Spleen (tissue), 11 donors: ENCODE data around the gene AQP3. TPM values are rescaled to one million over a fixed set of nuclear protein-coding genes. Genes with fewer than 3 reads are reported as not detected.
A peak's percentile ranks its signal among the peaks of the same experiment; 100 is the strongest.

Experiments used
- DNase-seq: peaks from one replicate; pipeline ENCODE4 v3.0.0-alpha.2; 2020
- H3K27ac ChIP-seq, 8 donors: fragments of 200-600 bp; sonication (generic) in 7 of 8; 1 replicate in 4 of 8; 2 replicates in 4 of 8; pipeline versions ENCODE4 v1.5.0 to v1.8.0; 2016 to 2021; ENCODE audit warnings: inconsistent platforms in 4 of 8, mild to moderate bottlenecking in 4 of 8, moderate library complexity in 1 of 8
- H3K27me3 ChIP-seq, 7 donors: fragments of 200-600 bp; sonication (generic) in 6 of 7; replicated peaks in 1 of 7; 1 replicate in 4 of 7; 2 replicates in 3 of 7; pipeline versions ENCODE4 v1.5.0 to v1.8.0; 2016 to 2021; ENCODE audit warnings: inconsistent platforms in 3 of 7, mild to moderate bottlenecking in 1 of 7
- H3K36me3 ChIP-seq, 6 donors: fragments of 200-600 bp; sonication (generic) in 5 of 6; 1 replicate in 4 of 6; 2 replicates in 2 of 6; pipeline versions ENCODE4 v1.5.0 to v1.8.0; 2016 to 2021; ENCODE audit warnings: inconsistent platforms in 2 of 6
- H3K4me1 ChIP-seq, 6 donors: fragments of 200-600 bp; sonication (generic) in 5 of 6; 1 replicate in 3 of 6; 2 replicates in 3 of 6; pipeline versions ENCODE4 v1.5.0 to v1.8.0; 2016 to 2021; ENCODE audit warnings: inconsistent platforms in 3 of 6
- H3K4me3 ChIP-seq, 8 donors: fragments of 200-600 bp; sonication (generic) in 7 of 8; 1 replicate in 4 of 8; 2 replicates in 4 of 8; pipeline versions ENCODE4 v1.5.0 to v1.8.0; 2016 to 2021; ENCODE audit warnings: inconsistent platforms in 4 of 8, mild to moderate bottlenecking in 4 of 8, moderate library complexity in 2 of 8
- H3K9me3 ChIP-seq, 8 donors: fragments of 200-600 bp; sonication (generic) in 7 of 8; 1 replicate in 4 of 8; 2 replicates in 4 of 8; pipeline versions ENCODE4 v1.5.0 to v1.8.0; 2016 to 2021; ENCODE audit warnings: inconsistent platforms in 4 of 8
- POLR2A ChIP-seq, 3 donors: fragments of 450-650 bp; IDR thresholded peaks; one replicate each; pipeline ENCODE4 v1.5.1; 2017; ENCODE audit warnings: antibody characterized with exemption in 3 of 3, mild to moderate bottlenecking in 1 of 3
- POLR2AphosphoS5 ChIP-seq, 3 donors: sonication (generic); formaldehyde crosslinking; IDR thresholded peaks; one replicate each; pipeline ENCODE4 v1.5.1; 2017; ENCODE audit warnings: antibody characterized with exemption in 3 of 3
- WGBS, 5 donors: extraction: QIAGEN DNeasy Blood & Tissue Kit in 3 of 5; methylation state at CpG; one replicate each; pipeline versions ENCODE4 v1.1.5 to v1.1.7; 2013 to 2018; 5-methylcytosine and 5-hydroxymethylcytosine counted together
- intact Hi-C: fragments of 100-400 bp; cut with DNase I; formaldehyde crosslinking; loops from one replicate; pipeline ENCODE4 v1.15.0; 2023; ENCODE audit warnings: low total_unique reads
- polyA plus RNA-seq, 3 donors: library from polyadenylated mRNA; stranded (reverse); fragments of 200-250 nt; gene quantifications; one replicate each; pipeline ENCODE4 v1.2.1, GENCODE V29; 2013
- total RNA-seq, 7 donors: library from RNA; depleted of rRNA in 3 of 7; stranded (reverse); fragments of >200 nt in 3 of 7; fragmentation: NEBNext Ultra II Directional in 4 of 7; extraction: Animal tissue kit (Norgen Biotek cat#: 25700) in 4 of 7; gene quantifications; one replicate each; pipeline versions ENCODE4 v1.1.0 to v1.2.1, GENCODE V29; 2016 to 2021
- TF ChIP-seq, protein P1 (sequence below), 11 experiments: fragments of 200-600 bp in 7 of 11; fragments of 450-650 bp in 4 of 11; sonication (generic) in 4 of 11; IDR thresholded peaks in 8 of 11; conservative IDR thresholded peaks in 3 of 11; 1 replicate in 7 of 11; 2 replicates in 4 of 11; pipeline versions ENCODE4 v1.4.0 to v1.8.0; 2016 to 2021; ENCODE audit warnings: antibody characterized with exemption in 11 of 11, inconsistent platforms in 4 of 11, mild to moderate bottlenecking in 1 of 11
- donor health status: healthy with polysubstance abuse.
- donor health status: DM: no; HTN: no; CAD: no; lungs with moderate emphysema.
- donor health status: DM: no; HTN: no; CAD: no.
- donor health status: Bipolar disorder and iron deficiency.
- donor health status: healthy.
- donor health status: DM: no; HTN: no; CAD: no.
- donor health status: DM: yes; HTN: yes; CAD: no.

The AQP3 gene
- total and polyA plus RNA-seq, 10 donors: 5.0 to 251 (median 90.7) TPM

DNA sequence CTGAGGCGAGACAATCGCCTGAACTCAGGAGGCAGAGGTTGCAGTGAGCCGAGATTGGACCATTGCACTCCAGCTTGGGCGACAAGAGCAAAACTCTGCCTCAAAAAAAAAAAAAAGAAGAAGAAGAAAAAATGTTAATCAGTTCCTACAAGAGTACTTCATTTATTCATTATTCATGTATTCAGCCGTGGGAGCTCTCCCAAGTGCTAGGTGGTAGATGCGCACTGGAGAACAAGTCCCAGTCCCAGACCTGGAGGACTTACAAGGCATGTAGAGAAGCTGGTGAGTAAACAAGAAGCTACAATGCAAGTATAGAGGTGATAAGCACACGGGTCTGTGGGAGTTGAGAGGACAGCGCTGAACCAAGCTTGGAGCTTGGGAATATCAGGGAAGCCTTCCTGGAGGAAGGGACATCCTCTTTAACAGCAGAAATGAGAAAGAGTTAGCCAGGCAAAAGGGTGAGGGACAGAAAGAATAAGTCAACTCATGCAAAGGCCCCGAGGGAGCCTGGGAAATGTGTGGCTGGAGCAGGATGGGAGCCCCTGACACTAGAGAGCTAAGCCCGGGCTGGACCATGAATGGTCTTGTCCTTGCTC, 27.6 kb downstream of the AQP3 start:
- whole genome bisulfite sequencing, 5 donors: 71 to 89% (median 80%) methylated on average over 10 of the region's 10 CpGs
- H3K9me3 ChIP-seq: no peaks in the 10 kb centered on the region
- no peak for DNase-seq
- H3K36me3 ChIP-seq: no peaks in the 10 kb centered on the region
- peaks cover 0 to 25% (median 16%) of the 10 kb centered on the region in 6 donors for H3K4me1 ChIP-seq
- TF ChIP-seq, protein P1, sequence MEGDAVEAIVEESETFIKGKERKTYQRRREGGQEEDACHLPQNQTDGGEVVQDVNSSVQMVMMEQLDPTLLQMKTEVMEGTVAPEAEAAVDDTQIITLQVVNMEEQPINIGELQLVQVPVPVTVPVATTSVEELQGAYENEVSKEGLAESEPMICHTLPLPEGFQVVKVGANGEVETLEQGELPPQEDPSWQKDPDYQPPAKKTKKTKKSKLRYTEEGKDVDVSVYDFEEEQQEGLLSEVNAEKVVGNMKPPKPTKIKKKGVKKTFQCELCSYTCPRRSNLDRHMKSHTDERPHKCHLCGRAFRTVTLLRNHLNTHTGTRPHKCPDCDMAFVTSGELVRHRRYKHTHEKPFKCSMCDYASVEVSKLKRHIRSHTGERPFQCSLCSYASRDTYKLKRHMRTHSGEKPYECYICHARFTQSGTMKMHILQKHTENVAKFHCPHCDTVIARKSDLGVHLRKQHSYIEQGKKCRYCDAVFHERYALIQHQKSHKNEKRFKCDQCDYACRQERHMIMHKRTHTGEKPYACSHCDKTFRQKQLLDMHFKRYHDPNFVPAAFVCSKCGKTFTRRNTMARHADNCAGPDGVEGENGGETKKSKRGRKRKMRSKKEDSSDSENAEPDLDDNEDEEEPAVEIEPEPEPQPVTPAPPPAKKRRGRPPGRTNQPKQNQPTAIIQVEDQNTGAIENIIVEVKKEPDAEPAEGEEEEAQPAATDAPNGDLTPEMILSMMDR (IDR thresholded peaks at IDR 0.05 in 8 of 11, conservative IDR thresholded peaks at IDR 0.05 in 3 of 11): no peak
- TF ChIP-seq POLR2AphosphoS5 (IDR thresholded peaks at IDR 0.05) (no peak), POLR2A (IDR thresholded peaks at IDR 0.05) (no peak)
- no peak overlapping the region for H3K27ac ChIP-seq
- intact Hi-C loops: no loop called here
- H3K4me3 ChIP-seq: no peak overlapping the region
- H3K27me3 ChIP-seq: no peaks in the 10 kb centered on the region

DNA sequence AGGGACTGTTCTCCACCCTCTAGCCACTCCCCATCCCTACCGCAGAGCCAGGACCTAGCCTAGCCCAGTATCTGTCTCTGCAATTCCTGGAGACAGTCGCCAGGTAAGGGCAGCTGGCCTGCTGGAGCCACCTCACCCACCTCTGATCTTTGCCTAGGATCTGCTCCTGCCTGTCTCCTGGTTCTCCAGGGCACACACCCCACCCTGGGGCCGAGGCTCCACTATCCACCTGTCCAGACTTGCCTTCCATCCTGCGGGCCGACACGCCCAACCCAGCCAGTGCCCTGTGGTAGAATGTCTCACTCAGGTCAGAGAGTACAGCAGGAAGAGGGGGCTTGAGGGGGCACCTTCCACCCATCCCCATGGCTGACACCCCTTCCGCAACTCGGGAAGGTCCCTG, 29.3 kb downstream of the AQP3 start:
- 80 to 99% (median 92%) methylated on average over 7 to 8 of the region's 8 CpGs for WGBS, 5 donors
- intact Hi-C loops: no loop called here
- DNase-seq: no peak

DNA sequence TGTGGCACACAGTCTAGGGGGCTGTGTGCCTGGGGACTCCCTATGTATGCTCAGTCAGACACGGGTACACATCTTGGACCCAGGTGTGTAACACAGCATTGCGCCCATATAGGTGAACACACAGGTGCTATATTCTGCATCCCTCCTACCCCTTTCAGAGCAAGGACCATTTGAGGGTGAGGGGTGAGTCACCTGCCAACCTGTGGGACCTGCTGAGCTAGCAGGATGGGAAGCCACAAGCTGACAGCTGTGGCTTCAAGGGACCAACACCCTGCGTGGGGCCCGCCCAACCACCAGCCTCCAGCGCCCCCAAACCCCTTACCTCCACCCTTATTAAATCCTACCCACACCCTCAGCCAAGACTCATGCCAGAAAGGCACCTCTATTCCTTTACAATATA, 30.4 kb downstream of the AQP3 start:
- no peaks in the 10 kb centered on the region for H3K9me3 ChIP-seq
- no peaks in the 10 kb centered on the region for H3K27me3 ChIP-seq
- intact Hi-C loops: no loop called here
- 51 to 85% (median 63%) methylated on average over 4 to 5 of the region's 5 CpGs for WGBS, 5 donors
- no peaks in the 10 kb centered on the region for H3K36me3 ChIP-seq
- no peak overlapping the region for H3K4me3 ChIP-seq
- H3K27ac ChIP-seq: peak overlapping the region in 1 of 8 donors; percentile 23
- H3K4me1 ChIP-seq: peaks cover 0 to 33% (median 19%) of the 10 kb centered on the region in 6 donors
- DNase-seq: no peak
- no peak for TF ChIP-seq POLR2AphosphoS5 (IDR thresholded peaks at IDR 0.05)
- TF ChIP-seq, protein P1 (IDR thresholded peaks at IDR 0.05 in 8 of 11, conservative IDR thresholded peaks at IDR 0.05 in 3 of 11): no peak
- TF ChIP-seq POLR2A (IDR thresholded peaks at IDR 0.05): no peak

More for the DNA sequence above, 29.3 kb downstream of the AQP3 start:
- no peaks in the 10 kb centered on the region for H3K27me3 ChIP-seq
- TF ChIP-seq POLR2A (IDR thresholded peaks at IDR 0.05) (no peak), POLR2AphosphoS5 (IDR thresholded peaks at IDR 0.05) (no peak)
- TF ChIP-seq, protein P1 (IDR thresholded peaks at IDR 0.05 in 8 of 11, conservative IDR thresholded peaks at IDR 0.05 in 3 of 11): no peak
- no peak overlapping the region for H3K4me3 ChIP-seq
- H3K36me3 ChIP-seq: no peaks in the 10 kb centered on the region
- H3K27ac ChIP-seq: no peak overlapping the region
- H3K9me3 ChIP-seq: no peaks in the 10 kb centered on the region
- peaks cover 0 to 33% (median 19%) of the 10 kb centered on the region in 6 donors for H3K4me1 ChIP-seq

DNA sequence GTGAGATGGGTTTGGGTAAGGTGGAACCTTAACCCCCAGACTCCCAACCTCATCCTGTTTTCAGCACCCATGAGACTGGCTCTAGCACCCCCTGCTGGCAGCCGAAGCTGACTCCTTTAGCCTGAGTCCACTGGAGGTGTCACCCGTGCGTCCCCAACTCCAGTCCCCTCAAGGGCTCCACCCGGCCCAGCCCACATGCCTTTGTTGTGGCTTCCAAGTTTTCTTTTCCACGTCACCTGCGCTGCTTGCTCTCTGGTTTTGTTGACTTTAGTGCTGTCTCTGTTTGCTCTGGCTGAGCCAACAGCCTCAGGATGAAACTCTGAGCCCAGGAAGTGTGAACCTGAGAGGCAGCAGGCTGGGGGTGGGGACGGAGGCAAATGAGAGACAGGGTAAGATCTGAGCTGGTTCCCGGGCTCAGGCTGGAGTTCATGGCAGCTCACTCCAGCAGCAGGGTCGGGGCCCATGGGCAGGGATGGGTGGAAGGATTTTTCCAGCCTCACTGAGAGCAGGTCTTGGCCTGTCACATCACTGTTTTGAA, 31.8 kb downstream of the AQP3 start:
- TF ChIP-seq, protein P1 (IDR thresholded peaks at IDR 0.05 in 8 of 11, conservative IDR thresholded peaks at IDR 0.05 in 3 of 11): peak; percentile 45 to 81 (median 70)
- no peak for TF ChIP-seq POLR2A (IDR thresholded peaks at IDR 0.05)
- no peak overlapping the region for H3K4me3 ChIP-seq
- no peaks in the 10 kb centered on the region for H3K9me3 ChIP-seq
- no peaks in the 10 kb centered on the region for H3K27me3 ChIP-seq
- DNase-seq: peak; percentile 89
- intact Hi-C loops: no loop called here
- peak overlapping the region in 3 of 8 donors; percentile 31 to 66 (median 34) for H3K27ac ChIP-seq
- no peaks in the 10 kb centered on the region for H3K36me3 ChIP-seq
- 41 to 50% (median 42%) methylated on average over 9 of the region's 9 CpGs for WGBS, 5 donors
- H3K4me1 ChIP-seq: peaks cover 0 to 33% (median 19%) of the 10 kb centered on the region in 6 donors
